GM19351 (cell line): Measurements from ENCODE around the gene CIAO2B.

Experiments
- ATAC-seq: cut with Tn5 transposase; IDR thresholded peaks from one replicate; pipeline ENCODE4 v1.9.1; 2021; ENCODE audit warnings: mild to moderate bottlenecking, moderate library complexity; ENCODE audit not compliant: unreplicated experiment

The CIAO2B gene

GRCh38 chr16:66921729-66922450, 12.3 kb downstream of the CIAO2B start:
- ATAC-seq: no peak

- no peak for ATAC-seq
Observed at GRCh38 chr16:66920924-66921680, 13.1 kb downstream of the CIAO2B start.

GRCh38 chr16:66920299-66920590, 14.0 kb downstream of the CIAO2B start:
- no peak for ATAC-seq

- no peak for ATAC-seq
Observed at GRCh38 chr16:66919569-66920298, 14.5 kb downstream of the CIAO2B start.

GRCh38 chr16:66918803-66919568, 15.2 kb downstream of the CIAO2B start, which contains the start of gene CDH16:
Gene CDH16 (minus strand): TSS chr16:66918885. CDS start chr16:66918065, 820 bp downstream.
- ATAC-seq: no peak

GRCh38 chr16:66918355-66918754, 15.8 kb downstream of the CIAO2B start:
- no peak for ATAC-seq

GRCh38 chr16:66917741-66918140, 16.5 kb downstream of the CIAO2B start:
- no peak for ATAC-seq

GRCh38 chr16:66916518-66916917, 17.7 kb downstream of the CIAO2B start:
- no peak for ATAC-seq

- no peak for ATAC-seq
Observed at GRCh38 chr16:66915041-66915440, 19.2 kb downstream of the CIAO2B start.

GRCh38 chr16:66914541-66914940, 19.7 kb downstream of the CIAO2B start:
- no peak for ATAC-seq

GRCh38 chr16:66913711-66914110, 20.5 kb downstream of the CIAO2B start:
- no peak for ATAC-seq

GRCh38 chr16:66913081-66913480, 21.1 kb downstream of the CIAO2B start:
- no peak for ATAC-seq

- no peak for ATAC-seq
Observed at GRCh38 chr16:66911801-66912200, 22.4 kb downstream of the CIAO2B start.

- ATAC-seq: no peak
Observed at GRCh38 chr16:66911112-66911511, 23.1 kb downstream of the CIAO2B start.

- no peak for ATAC-seq
Observed at GRCh38 chr16:66910175-66910940, 23.8 kb downstream of the CIAO2B start.

GRCh38 chr16:66908762-66909559, 25.2 kb downstream of the CIAO2B start:
- no peak for ATAC-seq

- no peak for ATAC-seq
Observed at GRCh38 chr16:66908116-66908515, 26.1 kb downstream of the CIAO2B start.

- no peak for ATAC-seq
Observed at GRCh38 chr16:66906916-66907836, 27.0 kb downstream of the CIAO2B start.
